ENCODE measurements around the gene NR2C2.

DNA sequence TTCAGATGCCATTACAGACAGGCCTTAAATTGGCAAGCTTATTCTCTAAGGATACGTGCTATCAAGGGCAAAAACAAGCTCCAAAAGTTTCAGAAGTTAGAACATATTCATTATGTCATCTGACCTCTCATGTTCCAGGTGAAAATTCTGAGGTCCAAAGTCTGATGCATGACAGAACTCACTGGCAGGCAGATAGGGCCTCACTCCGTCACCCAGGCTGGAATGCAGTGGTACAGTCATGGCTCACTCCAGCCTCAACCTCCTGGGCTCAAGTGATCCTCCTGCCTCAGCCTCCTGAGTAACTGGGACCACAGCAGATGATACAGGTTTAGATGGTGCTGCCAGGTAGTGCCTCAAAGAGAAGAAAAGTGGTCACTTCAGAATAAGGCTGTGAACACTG is 102.2 kb downstream of the NR2C2 start:
- TF ChIP-seq, protein P1, sequence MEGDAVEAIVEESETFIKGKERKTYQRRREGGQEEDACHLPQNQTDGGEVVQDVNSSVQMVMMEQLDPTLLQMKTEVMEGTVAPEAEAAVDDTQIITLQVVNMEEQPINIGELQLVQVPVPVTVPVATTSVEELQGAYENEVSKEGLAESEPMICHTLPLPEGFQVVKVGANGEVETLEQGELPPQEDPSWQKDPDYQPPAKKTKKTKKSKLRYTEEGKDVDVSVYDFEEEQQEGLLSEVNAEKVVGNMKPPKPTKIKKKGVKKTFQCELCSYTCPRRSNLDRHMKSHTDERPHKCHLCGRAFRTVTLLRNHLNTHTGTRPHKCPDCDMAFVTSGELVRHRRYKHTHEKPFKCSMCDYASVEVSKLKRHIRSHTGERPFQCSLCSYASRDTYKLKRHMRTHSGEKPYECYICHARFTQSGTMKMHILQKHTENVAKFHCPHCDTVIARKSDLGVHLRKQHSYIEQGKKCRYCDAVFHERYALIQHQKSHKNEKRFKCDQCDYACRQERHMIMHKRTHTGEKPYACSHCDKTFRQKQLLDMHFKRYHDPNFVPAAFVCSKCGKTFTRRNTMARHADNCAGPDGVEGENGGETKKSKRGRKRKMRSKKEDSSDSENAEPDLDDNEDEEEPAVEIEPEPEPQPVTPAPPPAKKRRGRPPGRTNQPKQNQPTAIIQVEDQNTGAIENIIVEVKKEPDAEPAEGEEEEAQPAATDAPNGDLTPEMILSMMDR (IDR thresholded peaks at IDR 0.05; ENCODE audit: insufficient read depth, low read length): no peak
- TF ChIP-seq, protein P2, sequence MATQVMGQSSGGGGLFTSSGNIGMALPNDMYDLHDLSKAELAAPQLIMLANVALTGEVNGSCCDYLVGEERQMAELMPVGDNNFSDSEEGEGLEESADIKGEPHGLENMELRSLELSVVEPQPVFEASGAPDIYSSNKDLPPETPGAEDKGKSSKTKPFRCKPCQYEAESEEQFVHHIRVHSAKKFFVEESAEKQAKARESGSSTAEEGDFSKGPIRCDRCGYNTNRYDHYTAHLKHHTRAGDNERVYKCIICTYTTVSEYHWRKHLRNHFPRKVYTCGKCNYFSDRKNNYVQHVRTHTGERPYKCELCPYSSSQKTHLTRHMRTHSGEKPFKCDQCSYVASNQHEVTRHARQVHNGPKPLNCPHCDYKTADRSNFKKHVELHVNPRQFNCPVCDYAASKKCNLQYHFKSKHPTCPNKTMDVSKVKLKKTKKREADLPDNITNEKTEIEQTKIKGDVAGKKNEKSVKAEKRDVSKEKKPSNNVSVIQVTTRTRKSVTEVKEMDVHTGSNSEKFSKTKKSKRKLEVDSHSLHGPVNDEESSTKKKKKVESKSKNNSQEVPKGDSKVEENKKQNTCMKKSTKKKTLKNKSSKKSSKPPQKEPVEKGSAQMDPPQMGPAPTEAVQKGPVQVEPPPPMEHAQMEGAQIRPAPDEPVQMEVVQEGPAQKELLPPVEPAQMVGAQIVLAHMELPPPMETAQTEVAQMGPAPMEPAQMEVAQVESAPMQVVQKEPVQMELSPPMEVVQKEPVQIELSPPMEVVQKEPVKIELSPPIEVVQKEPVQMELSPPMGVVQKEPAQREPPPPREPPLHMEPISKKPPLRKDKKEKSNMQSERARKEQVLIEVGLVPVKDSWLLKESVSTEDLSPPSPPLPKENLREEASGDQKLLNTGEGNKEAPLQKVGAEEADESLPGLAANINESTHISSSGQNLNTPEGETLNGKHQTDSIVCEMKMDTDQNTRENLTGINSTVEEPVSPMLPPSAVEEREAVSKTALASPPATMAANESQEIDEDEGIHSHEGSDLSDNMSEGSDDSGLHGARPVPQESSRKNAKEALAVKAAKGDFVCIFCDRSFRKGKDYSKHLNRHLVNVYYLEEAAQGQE (IDR thresholded peaks at IDR 0.05; ENCODE audit: insufficient replicate concordance, low read depth): no peak
